ENCODE results near the gene MME. TPM values are rescaled to one million over a fixed set of nuclear protein-coding genes. Genes with fewer than 3 reads are reported as not detected.

MME gene
- total and polyA plus RNA-seq, 2 of the 4 experiments (the other 2 are of a cell fraction), result 11.7 to 22.8 TPM

GRCh38 chr3:155129396-155129795 is 49.3 kb downstream of the MME start:
- no peak overlapping the region for H2AK5ac ChIP-seq (ENCODE audit: low read depth, low read length)
- H2AK9ac ChIP-seq (replicated peaks; ENCODE audit: low read depth, low read length, poor library complexity), result no peak overlapping the region
- H4K20me1 ChIP-seq (ENCODE audit: insufficient read depth, low read length), result no peaks in the 10 kb centered on the region
- no peak overlapping the region for H3K9ac ChIP-seq (ENCODE audit: low read depth, low read length)
- no peak overlapping the region for H3K23ac ChIP-seq (ENCODE audit: low read depth, low read length)
- dilution Hi-C loops (cut with HindIII; ENCODE audit: low sequenced_read_pairs, unreplicated experiment), result no loop called here
- no peak overlapping the region for H4K5ac ChIP-seq (ENCODE audit: low read depth, low read length)
- no peak overlapping the region for H2BK5ac ChIP-seq (ENCODE audit: low read depth, low read length, poor library complexity, severe bottlenecking)
- in situ Hi-C loops (cut with MboI; ENCODE audit: low sequenced_read_pairs), result no loop called here
- no peaks in the 10 kb centered on the region for H3K27me3 ChIP-seq (ENCODE audit: control insufficient read depth, insufficient read depth, low read length)
- no peak overlapping the region for H3K4ac ChIP-seq (ENCODE audit: low read depth, low read length)
- no peak overlapping the region for H3K18ac ChIP-seq (ENCODE audit: low read depth, low read length)
- H3K36me3 ChIP-seq (ENCODE audit: control insufficient read depth, insufficient read depth, low read length), result no peaks in the 10 kb centered on the region
- H2BK15ac ChIP-seq (ENCODE audit: low read depth, low read length), result no peak overlapping the region
- no peak overlapping the region for H2BK20ac ChIP-seq (ENCODE audit: low read depth, low read length)
- no peak overlapping the region for H3K4me3 ChIP-seq (ENCODE audit: insufficient read depth, low read depth, low read length)
- H2BK120ac ChIP-seq (ENCODE audit: low read depth, low read length), result no peak overlapping the region
- H4K8ac ChIP-seq (ENCODE audit: low read depth in 2 of 2, low read length in 2 of 2), result no peak overlapping the region
- intact Hi-C loops (cut with micrococcal nuclease), result no loop called here
- H3K9me3 ChIP-seq (ENCODE audit: control insufficient read depth, insufficient read depth, low read length), result no peaks in the 10 kb centered on the region
- ChIA-PET CTCF (interaction anchor here (0.6 kb wide), 1 partner anchor 92 kb away, joined by 5 read pairs; no protein-coding TSS in a partner anchor), POLR2A (ENCODE audit: unreplicated experiment) (no interaction called here)
- H3K4me2 ChIP-seq (ENCODE audit: low read depth, low read length), result no peak overlapping the region
- no peak for ATAC-seq (ENCODE audit: low read depth)
- no peak overlapping the region for H4K91ac ChIP-seq (ENCODE audit: insufficient read depth, low read depth, low read length)
- no peaks in the 10 kb centered on the region for H3K9me1 ChIP-seq (ENCODE audit: insufficient read depth, low read length)
- BruUV-seq (replicated peaks), result no TSS peak
- H3K14ac ChIP-seq (replicated peaks; ENCODE audit: low read depth, low read length), result no peak overlapping the region
- H3K79me1 ChIP-seq (ENCODE audit: low read depth in 1 of 2, low read length in 2 of 2), result no peaks in the 10 kb centered on the region
- no peak overlapping the region for H2AFZ ChIP-seq (replicated peaks; ENCODE audit: low read length, poor library complexity)
- DNase-seq, result no peak
- no peak overlapping the region for H3K56ac ChIP-seq (ENCODE audit: extremely low read depth, insufficient read depth, low read length)
- no peak for TF ChIP-seq BHLHE40 (IDR thresholded peaks at IDR 0.05; ENCODE audit: low read depth, low read length)
- TF ChIP-seq ELK1 (IDR thresholded peaks at IDR 0.05; ENCODE audit: borderline replicate concordance, low read depth, low read length), result no peak
- TF ChIP-seq CEBPB (IDR thresholded peaks at IDR 0.05; ENCODE audit: low read depth, low read length), result peak; percentile 31; the same call in 1 of the 2 replicates
- no CpG with 5 or more reads among the region's 2 CpGs for WGBS, 2 experiments (ENCODE audit: extremely low coverage in 2 of 2, insufficient read length in 1 of 2)
- peaks cover 8% of the 10 kb centered on the region for H3K4me1 ChIP-seq (ENCODE audit: control insufficient read depth, insufficient read depth, low read length)
- H3K27ac ChIP-seq (ENCODE audit: insufficient read depth, low read length), result no peak overlapping the region
